Effector CD4-positive, alpha-beta T cell (primary cell): ENCODE measurements around the gene INHBE.
"Not testable (repeated sequence)": the region's sequence is repeated elsewhere in the genome, so short reads cannot be mapped to it uniquely, and the experiment has no call there.

ENCODE experiments used
- DNase-seq: peaks from one replicate; pipeline ENCODE4 v3.0.0-alpha.2; 2020

Gene INHBE

DNA sequence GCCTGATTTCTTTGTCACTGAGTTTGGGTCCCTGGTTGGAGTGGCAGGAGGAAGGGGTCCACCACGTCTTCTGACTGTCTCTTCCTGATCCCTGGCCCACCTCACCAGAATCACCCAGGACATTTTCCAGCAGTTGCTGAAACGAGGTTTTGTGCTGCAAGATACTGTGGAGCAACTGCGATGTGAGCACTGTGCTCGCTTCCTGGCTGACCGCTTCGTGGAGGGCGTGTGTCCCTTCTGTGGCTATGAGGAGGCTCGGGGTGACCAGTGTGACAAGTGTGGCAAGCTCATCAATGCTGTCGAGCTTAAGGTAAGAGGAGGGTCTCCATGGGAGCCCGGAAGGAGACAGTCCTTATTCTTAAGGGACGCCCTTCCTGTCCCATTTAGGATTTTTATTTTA is 45.1 kb downstream of the INHBE start:
- DNase-seq, result no peak

- DNase-seq, result not testable (repeated sequence)
These were observed 47.3 kb downstream of the INHBE start for GRCh38 chr12:57502311-57502969.

- DNase-seq, result not testable (repeated sequence)
These were observed 51.4 kb downstream of the INHBE start for GRCh38 chr12:57506541-57506940.
